Stimulated activated CD8-positive, alpha-beta memory T cell treated with anti-CD3 and anti-CD28 coated beads, Interleukin-4, amount 100 ng/mL, for 24 hours (primary cell): ENCODE results near the gene CSAD.

Experiments used
- DNase-seq: peaks from one replicate; pipeline ENCODE4 v3.0.0-alpha.2; 2020; ENCODE audit warnings: low read depth

Gene CSAD

GRCh38 chr12:53180220-53180930 lies at the start of gene CSAD, which contains the start of gene ZNF740:
Gene CSAD, minus strand, starts transcription at chr12:53180925. Its CDS starts 7,455 bp downstream, at chr12:53173470.
Gene ZNF740, plus strand, starts transcription at chr12:53180722. Its CDS starts 1,262 bp downstream, at chr12:53181984.
- peak; percentile 96 for DNase-seq

DNA sequence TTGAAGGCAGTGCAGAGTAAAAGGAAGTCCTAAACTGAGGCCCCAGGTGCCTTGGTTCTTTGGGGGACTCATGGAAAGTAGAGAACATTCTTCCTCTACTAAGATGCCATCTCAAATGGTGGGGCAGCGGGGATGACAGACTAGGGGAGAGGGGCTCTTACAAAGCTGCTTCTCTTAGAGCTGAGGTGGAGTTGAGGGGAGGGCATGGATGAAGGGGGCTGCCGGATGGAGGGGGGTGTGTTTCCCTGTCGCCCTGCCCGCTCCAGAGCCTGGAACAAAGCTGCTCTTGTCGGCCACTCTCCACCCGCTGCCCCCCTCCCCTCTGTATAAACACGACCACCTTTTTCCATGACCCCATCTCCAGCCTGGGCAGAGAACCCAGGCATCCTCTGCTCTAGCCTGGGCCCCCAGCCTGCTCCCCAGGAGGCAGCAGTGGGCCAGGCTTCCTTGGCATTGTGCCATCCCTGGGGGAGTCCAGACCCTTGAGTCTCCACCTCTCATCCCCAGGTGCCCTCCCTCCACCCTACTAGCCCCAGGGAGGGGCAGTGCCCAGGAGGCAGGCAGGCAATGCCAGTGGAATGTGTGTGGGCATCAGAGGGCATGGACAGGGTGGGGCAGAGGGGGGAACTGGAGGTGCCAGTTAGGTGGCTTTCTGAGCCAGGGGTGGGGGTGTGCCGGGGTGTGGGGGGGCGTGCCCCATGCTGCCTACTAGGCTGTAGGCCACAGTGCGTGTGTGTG lies 49.6 kb upstream of the CSAD start:
- no peak for DNase-seq

GRCh38 chr12:53229454-53229853 lies 48.7 kb upstream of the CSAD start:
- DNase-seq, result no peak

DNA sequence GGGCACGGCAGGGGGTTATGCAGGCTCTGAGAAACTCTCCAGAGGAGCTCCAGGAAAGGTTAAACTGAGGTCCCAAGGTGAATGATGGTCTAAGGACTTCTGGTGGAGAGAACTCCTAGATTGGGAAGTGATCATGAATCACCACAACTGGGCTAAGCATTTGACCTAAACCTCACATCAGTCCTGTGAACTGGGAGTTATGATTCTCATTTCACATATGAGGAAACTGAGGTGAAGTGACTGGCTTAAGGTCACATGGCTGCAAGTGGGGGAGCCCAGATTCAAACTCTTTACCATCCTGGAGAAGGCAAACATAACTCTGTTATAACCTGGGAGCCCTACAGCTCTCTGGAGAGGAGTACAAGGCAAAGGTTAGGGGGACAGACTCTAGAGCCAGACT lies 47.1 kb upstream of the CSAD start:
- no peak for DNase-seq

DNA sequence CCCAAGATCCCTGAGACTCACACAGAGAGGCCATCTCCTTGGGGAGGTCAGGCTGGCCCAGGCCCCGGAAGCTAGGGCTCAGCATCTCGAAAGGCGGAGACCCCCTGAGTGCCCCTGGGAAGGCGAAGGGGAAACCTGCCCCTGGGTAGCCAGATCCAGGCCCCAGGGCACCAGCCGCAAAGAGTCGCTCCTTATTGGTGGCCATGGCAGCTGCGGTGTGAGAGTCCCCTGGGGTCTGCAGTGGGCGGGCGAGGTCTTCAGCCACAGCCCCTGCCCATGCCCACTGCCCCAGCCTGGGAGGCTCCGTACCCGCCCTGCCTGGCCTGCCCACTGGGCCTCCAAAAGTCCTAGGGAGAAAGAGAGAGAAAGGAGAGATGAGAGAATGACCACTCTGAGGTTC lies 46.6 kb upstream of the CSAD start:
- DNase-seq, result no peak

- DNase-seq, result no peak
Measured at GRCh38 chr12:53226815-53227214, 46.1 kb upstream of the CSAD start.

- no peak for DNase-seq
Measured at GRCh38 chr12:53225635-53226424, 45.1 kb upstream of the CSAD start.

GRCh38 chr12:53224897-53225634 lies 44.3 kb upstream of the CSAD start:
- no peak for DNase-seq

DNA sequence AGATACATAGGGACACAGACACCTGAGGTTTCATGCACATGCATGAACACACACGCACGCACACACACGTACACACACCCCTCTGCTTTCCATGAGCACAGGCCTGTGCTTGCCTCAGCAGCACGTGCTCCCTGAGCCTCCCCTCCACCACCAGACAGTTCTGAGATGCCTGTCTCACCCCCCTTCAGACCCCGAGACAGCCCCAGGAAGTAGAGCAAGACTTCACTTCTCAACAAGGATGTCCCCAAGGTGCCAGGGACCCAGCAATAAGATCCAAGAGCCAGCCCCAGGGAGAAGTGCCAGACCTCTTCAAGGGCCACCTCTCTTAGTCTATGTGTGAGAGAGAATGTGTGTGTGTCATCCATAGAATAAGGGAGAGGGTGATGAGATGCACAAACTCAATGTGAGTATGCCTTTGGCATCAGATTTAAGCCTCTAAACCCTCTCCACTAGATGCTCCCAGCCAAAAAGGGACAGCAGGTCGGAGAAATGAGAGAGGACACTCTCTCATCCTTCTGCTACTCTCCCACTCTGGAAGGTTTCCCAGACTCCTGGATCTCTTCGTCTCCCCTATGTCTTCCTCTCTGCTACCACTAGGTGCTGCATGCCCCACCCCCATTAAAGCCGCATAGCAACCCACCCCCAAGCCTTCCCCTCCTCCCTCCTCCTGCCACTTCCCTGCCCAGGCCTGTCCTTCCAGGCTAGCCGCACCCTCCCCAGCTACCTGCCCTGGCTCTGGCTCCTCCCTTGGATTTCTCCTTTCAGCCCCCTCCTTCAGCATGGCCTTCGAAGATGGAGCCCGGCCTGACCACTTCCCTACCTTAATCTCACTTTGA lies 43.6 kb upstream of the CSAD start:
- no peak for DNase-seq

DNA sequence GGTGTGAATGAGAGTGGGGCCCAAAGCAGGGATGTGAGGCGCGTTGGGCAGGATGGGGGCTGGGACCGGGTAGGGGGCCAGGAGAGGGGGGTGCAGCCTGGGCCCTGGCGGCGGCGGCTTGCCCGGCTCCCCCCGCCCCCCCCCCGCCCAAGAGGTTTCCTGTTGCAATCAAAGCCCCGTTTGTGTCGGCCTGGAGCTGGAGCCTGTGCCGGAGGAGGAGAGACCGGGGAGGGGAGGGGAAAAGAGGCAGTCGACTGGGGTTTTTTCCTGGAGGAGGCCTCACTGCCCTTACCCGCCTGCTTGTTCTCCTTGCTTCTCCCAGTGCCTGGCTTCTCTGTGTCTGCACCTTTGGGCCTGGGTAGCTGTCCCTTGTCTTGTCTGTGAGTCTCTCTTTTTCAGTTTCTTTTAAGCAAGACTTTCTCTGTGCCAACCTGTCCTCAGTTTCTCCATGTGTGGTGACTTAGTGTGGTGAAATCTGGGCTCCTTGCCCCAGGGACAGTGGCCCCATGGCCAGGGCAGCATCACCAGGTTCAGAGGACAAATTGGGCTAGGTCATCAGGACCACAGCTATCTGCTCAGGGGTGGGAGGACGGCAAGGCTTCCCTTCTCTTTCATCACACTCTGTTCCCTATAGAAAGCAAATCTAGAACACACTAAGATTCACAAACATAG lies 42.8 kb upstream of the CSAD start:
- no peak for DNase-seq

GRCh38 chr12:53222806-53223261 lies 42.1 kb upstream of the CSAD start:
- DNase-seq, result no peak

GRCh38 chr12:53222170-53222721 lies 41.5 kb upstream of the CSAD start:
- DNase-seq, result no peak

DNA sequence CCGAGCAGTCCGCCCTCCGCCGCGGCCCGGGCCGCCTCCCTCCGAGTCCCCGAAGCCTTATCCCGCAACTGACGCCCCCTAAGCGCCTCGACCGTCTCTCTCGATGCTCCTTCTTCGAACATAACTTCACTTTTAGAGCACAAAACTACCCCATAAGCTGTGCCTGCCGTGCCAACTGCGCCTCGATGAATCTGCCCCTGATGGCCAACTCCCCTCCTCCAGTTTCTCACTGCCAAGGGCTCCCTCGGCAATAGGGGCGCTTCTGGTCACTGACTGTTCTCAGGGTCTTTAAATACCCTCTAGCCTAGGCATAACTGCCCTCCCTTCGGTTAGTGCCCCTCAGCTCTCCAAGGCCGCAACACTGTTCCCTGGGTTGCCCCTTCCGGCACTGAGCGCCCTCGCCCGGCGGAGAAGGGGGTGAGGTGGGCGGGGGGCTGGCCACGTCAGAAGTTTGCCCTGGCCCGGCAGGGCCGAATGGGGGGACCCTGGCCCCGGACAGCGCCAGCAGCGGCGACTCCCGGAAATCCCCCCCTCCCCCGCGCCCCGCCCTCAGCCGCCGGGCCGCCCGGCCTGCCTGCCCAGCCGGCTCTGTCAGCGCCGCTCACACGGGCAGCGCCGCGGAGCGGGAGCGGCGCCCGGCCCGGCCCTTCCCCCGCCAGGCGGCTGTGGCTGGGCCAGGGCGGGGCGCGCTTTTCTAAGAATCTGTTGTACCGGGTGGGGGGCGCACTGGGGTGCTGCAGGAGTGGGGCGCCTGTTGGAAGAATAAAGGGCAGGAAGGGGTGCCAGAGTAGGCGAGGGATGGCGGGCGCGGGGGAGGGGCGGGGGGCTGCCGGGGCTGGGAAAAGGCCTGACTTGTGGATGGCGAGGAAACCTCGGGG lies 40.7 kb upstream of the CSAD start:
- DNase-seq, result no peak

DNA sequence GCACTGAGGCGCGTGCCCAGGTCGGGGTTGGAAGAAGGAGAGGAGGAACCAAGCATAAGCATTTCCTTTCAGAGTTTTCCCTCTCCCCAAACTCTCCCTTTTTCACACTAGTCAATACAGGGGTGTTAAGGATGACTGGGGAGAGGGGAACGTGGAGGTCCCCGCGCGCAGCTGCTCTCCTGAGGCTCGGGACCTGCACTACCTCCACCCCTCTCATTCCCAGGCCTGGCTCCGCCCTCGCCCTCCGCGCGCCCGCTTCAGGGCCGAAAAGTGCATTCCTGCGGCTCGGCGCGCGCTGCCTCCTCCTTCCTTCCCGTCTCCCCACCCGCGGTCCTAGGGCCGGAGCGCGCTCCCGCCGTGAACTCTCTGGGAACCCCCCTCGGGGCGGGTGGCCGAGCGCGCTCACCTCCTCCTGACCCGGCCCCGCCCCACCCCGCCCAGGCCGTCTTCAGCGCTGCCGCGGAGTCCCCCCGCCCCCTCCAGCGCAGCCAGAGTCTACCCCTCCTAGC lies 40.0 kb upstream of the CSAD start:
- peak; percentile 79 for DNase-seq

- peak; percentile 77 for DNase-seq
Measured at GRCh38 chr12:53219956-53220693, 39.4 kb upstream of the CSAD start.

GRCh38 chr12:53219292-53219955 lies 38.7 kb upstream of the CSAD start:
- DNase-seq, result peak; percentile 70

DNA sequence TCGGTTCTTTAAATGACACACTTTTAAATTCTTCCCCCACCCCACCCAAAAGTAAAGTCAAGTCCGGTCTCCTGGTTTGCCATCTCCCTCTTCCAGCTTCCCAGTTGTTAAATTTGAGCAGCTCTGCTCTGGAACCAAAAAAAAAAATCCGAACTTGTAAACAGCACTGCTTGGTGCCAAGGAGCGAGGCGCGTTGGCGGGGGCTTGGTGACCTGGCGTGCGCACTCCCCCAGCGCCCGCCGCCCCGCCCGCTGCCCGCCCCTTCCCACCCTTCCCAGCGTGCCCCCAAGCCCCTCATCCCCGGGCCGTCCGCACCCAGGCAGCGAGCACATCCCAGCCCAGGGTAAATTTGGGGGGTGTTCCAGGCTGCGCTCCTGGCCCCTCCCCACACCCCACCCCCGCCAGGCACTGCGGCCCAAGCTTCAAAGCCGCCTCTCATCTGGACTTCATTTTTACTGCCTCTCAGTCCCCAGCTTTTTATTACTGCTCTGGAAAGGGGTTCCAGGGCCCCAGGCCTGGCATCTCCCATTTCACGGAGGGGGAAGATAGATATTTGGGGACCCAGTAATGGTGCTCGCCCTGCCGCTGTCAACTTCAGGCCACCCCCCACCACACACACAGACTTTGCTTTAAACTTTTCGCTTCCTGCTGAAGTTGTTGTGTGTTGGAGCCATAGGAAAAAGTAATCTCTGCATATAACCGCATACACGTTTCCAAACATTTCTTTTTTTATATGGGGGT lies 38.0 kb upstream of the CSAD start:
- no peak for DNase-seq
